CD4-positive, alpha-beta T cell treated with Interleukin-17A for 4 hours (primary cell): ENCODE results near the gene PTPRH.

Experiments used
- DNase-seq: peaks from one replicate; pipeline ENCODE4 v3.0.0-alpha.2; 2020; ENCODE audit warnings: mixed read lengths

Gene PTPRH

DNA sequence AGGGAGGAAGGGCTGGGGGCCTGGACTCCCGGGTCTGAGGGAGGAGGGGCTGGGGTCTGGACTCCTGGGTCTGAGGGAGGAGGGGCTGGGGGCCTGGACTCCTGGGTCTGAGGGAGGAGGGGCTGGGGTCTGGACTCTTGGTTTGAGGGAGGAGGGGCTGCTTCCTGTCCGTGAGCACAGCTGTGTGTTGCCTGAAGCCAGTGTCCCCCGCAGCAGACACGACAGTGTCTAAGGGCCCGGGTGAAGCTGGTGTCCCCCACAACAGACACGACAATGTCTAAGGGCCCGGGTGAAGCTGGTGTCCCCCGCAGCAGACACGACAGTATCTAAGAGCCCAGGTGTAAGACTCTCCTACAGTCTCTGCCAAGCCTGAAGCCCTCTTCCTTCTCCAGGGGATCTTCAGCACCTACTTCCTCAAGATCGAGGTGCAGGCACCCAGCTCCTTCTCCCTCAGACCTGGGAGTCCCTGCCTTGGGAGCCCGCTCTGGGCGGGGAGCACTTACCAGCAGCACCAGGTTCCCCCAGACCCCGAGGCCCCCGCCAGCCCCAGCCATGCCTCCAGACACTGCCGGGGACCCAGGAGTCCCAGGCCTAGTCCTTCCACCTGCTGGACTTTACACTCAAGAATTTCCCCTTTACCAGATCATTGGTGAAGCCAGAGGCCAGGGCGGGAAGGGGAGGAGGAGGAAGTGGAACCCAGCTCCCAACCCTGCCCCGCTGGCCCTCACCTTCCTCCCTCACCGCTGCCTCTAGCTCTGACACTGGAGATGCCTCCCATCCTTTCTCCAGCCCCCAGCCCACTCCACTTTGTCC, at the start of gene PTPRH:
Gene PTPRH, minus strand, starts transcription at position 622 of the 813 bp plus-strand sequence. Its CDS starts 68 bp downstream, at position 554.
- no peak for DNase-seq

- DNase-seq: peak; percentile 60
These were observed 49.2 kb upstream of the PTPRH start for GRCh38 chr19:55258476-55258827.

DNA sequence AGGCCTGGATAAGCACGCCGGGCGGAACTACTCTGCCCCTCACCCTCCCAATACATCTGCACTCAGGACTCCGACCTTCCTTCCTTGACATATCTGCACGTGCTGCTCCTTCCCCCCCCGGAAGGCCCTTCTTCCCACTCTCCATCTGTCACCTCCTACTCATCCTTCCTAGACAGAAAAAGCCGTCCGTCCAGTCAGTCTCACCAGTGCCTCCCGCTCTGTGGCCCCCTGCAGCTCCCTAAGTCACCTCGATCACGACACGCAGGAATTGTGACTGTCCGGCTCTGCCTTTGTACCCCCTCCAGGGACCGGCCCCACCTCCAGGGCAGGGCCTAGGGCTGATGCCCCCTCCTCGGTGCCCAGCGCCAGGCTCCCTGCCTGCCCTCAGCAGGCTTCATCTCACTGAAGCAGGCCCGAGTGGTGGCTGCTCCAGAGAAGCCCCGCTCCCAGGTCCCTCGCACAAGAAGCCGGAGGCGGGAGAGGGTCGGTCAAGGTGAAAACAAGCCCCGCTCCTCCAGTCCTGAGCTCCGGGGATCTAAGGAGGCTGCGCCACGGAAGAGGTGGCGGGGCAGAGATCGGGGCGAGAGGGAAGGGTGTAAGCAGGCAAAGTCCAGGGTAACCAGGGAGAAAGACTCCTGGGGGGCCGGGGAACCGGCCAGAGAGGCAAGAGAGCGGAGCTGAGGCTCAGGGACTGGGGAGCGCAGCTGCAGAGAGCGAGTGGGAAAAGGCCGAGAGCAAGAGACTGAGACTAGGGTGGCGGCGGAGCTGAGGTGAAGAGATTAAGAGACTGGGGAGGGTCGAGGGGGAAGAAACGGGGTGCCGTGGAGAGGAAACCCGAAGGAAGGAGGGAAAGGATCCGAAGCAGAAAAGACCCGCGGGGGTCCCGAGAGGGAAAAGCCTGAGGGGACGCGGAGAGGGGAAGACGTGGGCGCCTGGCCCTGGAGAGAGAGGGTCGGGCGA, 48.4 kb upstream of the PTPRH start:
- peak; percentile 31 for DNase-seq

DNA sequence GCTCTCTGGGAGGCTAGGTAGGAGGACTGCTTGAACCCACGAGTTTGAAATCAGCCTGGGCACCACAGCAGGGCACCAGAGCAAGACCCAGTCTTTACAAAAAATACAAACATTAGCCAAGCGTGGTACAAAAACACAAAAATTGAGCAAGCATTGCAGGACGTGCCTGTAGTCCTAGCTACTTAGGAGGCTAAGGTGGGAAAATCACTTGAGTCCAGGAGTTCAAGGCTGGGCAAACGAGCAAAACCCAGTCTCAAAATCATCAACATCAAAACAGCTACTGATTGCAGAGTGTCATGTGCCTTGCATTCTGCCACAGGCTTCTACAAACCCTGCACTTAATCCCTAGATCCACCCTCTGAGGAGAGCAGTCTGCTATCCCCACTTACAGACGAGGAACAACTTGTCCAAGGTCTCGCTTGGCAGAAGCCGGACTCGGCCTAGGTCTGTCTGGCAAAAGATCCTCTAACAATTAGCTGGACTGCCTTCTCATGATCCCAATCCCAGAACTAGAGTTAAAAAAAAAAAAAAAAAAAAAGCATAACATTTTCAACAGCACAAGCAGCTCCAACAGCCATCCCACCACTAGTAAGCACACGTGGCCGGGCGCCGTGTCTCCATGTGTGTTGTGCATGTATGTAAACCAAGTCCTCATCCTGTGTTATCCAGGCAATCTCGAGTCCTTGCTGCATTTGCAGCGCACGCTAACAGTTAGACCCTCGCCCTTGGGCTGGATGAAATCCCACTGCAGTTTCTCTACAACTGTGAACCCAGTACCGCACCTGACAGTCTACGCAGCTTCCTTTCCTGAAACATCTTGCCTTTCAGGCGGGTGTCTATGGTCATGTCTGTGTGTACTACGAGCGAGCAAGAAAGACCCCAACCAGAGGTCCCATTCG, 47.5 kb upstream of the PTPRH start:
- DNase-seq: no peak

- peak; percentile 64 for DNase-seq
These were observed 46.5 kb upstream of the PTPRH start for GRCh38 chr19:55255618-55256423.

DNA sequence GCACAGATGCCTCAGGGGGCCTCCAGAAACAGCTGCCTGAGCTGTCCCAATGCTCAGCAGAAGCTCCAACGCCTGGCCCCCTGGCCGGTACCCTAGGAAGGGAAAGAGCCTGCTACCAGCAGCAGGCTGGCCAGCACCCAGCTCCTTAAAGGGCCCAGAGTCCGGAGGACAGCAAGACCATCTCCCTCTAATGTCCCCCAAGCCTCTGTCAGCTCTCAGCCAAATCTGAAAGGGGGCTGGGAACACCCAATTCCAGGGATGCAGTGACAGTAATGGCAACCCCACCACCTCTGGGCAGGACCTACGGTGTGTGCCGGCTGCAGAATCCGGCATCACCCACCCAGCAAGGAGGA, 45.3 kb upstream of the PTPRH start:
- no peak for DNase-seq

DNA sequence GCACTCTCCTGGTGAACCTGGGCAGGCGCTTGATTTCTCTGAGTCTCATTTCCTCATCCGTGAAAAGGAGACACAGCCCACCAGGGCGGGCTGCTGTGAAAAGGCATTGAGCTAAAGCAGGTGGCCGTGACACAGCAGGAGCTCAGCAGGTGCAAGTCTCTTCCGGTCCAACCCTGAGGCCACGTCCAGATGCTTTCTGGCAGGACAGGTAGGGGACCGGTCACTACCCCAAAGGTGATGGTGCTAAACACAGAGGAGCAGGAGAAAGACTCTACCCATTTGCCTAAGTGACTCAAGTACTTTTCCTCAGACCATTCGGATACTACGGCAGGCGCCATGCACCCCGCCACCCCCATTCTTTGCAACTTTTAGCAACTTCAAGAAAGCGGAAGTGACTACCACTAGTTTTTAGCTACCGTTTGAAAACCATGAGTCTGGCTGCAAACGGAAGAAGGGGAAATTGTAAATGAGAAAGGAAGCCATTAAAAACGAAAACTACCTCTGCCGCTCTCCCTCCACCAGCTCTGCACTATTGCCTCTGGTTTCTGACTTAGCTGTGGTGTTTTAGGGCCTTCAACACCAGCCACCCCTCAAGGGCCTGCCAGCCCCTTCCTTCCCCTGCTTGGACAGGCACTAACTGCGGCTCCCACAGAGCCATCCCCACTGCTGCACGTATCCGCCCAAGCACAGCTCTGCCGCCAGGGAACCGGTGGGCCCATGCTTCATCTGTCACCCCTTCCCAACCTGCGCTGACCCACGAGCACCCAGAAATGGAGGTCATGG, 44.7 kb upstream of the PTPRH start:
- DNase-seq: peak; percentile 76

DNA sequence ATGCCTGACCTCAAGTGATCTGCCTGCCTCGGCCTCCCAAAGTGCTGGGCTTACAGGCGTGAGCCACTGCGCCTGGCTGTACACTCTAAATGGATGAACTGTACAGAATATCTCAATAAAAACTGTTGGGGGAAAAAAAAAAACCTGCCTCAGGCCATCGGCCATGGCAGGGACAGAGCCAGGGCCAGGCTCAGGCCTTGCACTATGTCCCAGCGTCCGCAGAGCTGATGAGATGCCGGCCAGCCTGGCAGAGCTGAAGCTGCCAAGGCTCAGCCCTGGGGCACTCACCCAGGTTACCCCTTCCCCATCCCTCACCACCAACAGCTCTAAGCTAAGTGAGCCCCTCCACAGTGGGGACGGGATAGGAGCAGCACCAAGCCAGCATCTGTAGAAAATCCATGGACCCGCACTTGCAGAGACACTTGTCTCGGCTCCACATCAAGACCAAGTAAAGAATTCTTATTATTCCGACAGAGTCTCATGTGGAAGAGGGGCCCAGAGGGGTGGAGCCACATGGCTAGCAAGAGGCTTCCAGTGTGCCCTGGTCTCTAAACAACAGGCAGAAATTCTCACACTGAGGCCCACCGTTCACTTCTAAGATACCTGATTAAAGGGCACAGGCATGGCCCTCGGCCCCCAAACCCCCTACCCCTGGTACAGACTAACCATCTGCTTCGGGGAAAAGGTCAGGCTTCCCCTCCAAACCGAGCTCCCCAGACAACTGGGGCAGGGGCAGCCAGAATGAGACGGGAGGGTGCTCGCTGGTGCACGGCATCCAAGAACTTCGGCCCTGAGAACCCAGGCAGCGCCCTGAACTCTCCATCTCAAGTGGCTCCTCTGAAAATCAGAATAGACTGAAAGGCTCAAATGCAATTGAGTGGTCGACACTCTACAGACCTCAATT, 43.7 kb upstream of the PTPRH start:
- DNase-seq: no peak

- DNase-seq: peak; percentile 68
These were observed 42.2 kb upstream of the PTPRH start for GRCh38 chr19:55251341-55252081.

- no peak for DNase-seq
These were observed 41.1 kb upstream of the PTPRH start for GRCh38 chr19:55250262-55251036.

GRCh38 chr19:55249841-55250240, 40.5 kb upstream of the PTPRH start:
- no peak for DNase-seq

- no peak for DNase-seq
These were observed 39.4 kb upstream of the PTPRH start for GRCh38 chr19:55248704-55249103.

- DNase-seq: no peak
These were observed 38.9 kb upstream of the PTPRH start for GRCh38 chr19:55248166-55248675.

DNA sequence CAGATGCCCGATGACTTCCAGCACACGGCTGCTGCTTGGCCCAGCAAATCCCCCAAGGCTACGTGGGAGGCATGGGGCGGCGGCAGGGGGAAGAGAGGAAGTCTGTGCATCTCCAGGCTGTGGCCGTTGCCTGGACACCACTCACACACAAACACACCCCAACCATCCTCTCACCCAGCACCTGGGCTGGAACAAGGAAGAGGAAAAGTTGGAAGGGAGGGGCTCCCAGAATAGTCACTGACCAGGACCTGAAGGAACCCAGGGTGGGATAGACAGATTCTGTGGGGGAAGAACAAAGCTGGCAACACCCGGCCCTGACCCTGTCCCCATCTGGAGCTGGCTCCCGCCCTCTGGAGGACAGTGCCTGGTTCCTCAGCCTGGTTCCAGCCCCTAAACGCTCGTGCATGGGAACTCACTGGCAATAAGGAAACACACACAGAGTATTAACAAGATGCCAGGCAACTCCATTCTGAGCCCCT, 38.4 kb upstream of the PTPRH start:
- DNase-seq: no peak

DNA sequence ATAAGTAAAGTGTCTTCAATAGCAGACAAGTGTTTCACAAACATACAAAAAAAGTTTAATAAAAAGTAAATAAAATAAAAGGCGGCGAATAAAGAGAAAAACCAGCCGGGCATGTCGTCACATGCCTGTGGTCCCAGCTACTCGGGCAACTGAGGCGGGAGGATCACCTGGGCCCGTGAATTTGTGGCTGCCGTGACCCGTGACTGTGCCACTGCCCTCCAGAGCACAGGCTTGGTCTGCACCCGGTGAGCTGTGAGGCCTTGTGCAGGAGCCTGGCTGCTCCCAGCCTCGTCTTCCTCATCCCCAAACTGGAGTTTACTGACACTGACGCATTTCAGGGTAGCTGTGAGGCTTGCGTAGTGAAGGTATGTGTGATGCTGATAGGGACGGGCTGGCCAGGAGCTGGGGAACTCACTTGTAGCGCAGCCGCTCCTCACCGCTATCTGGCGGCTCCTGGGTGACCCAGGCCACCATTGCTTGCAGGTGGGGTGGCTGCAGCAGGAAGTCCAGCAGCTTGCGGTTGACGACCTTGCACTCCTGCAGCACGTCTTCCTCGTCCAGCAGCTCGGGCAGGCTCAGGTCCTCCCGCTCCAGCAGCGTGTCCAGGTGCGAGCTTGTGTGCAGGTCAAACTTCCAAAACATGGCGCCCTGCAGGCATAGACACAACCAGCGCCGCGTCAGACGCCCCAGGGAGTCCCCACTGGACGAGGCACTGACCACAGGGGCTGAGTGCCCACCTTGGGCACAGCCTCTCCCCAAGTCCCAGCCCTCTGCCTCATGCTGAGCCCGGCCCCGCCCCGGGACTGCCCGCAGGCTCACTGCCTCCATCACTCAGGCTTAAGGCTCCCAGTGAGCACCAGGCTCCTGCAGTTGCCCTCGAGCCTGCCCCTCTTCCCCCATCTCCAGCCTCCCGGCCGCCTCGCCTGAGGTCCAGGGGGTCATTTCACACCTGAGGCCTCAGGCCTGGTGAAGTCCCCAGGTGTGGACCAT, 37.5 kb upstream of the PTPRH start:
- DNase-seq: no peak

- no peak for DNase-seq
These were observed 36.1 kb upstream of the PTPRH start for GRCh38 chr19:55245236-55245904.
